Right atrium auricular region (tissue), 2 donors: ENCODE results near the gene CAST. TPM values are rescaled to one million over a fixed set of nuclear protein-coding genes. Genes with fewer than 3 reads are reported as not detected.

Experiments
- DNase-seq: peaks from one replicate; pipeline ENCODE4 v3.0.0-alpha.2; 2019; ENCODE audit warnings: low spot score
- H3K27ac ChIP-seq, 2 donors: fragments of 200-600 bp; sonication (generic); 1 replicate in 1 of 2; 2 replicates in 1 of 2; pipeline ENCODE4 v1.5.1; 2016 to 2019
- H3K27me3 ChIP-seq, 2 donors: fragments of 200-600 bp; sonication (generic); one replicate each; pipeline versions ENCODE4 v1.5.1 to v1.6.0; 2017 to 2019
- H3K36me3 ChIP-seq: fragments of 200-600 bp; sonication (generic); one replicate; pipeline ENCODE4 v1.5.1; 2016
- H3K4me1 ChIP-seq, 2 donors: fragments of 200-600 bp; sonication (generic); one replicate each; pipeline versions ENCODE4 v1.5.1 to v1.6.0; 2017 to 2019
- H3K4me3 ChIP-seq, 2 donors: fragments of 200-600 bp; sonication (generic); 1 replicate in 1 of 2; 2 replicates in 1 of 2; pipeline ENCODE4 v1.5.1; 2017 to 2019; ENCODE audit warnings: mild to moderate bottlenecking in 1 of 2, moderate library complexity in 1 of 2
- H3K9me3 ChIP-seq, 2 donors: fragments of 200-600 bp; sonication (generic); one replicate each; pipeline ENCODE4 v1.5.1; 2019
- CTCF ChIP-seq, 2 donors: fragments of 200-600 bp; sonication (generic); IDR thresholded peaks; one replicate each; pipeline ENCODE4 v1.5.1; 2019; ENCODE audit warnings: antibody characterized with exemption in 2 of 2
- total RNA-seq, 2 donors: library from RNA; depleted of rRNA; stranded (reverse); fragments of >200 nt; gene quantifications; one replicate each; pipeline ENCODE4 v1.1.0, GENCODE V29; 2016

The CAST gene
- total RNA-seq, 2 donors from 2014 or later: 439 to 631 TPM

GRCh38 chr5:96726802-96727201 is 64.6 kb downstream of the CAST start:
- peaks cover 0 to 35% of the 10 kb centered on the region in 2 donors for H3K4me1 ChIP-seq
- TF ChIP-seq CTCF (IDR thresholded peaks at IDR 0.05): no peak
- H3K4me3 ChIP-seq: no peak overlapping the region
- no peaks in the 10 kb centered on the region for H3K9me3 ChIP-seq
- DNase-seq: no peak
- H3K36me3 ChIP-seq: peaks cover 43% of the 10 kb centered on the region
- no peaks in the 10 kb centered on the region for H3K27me3 ChIP-seq
- peak overlapping the region; percentile 71 to 98 for H3K27ac ChIP-seq

GRCh38 chr5:96729156-96729555 is 67.0 kb downstream of the CAST start:
- peaks cover 36% of the 10 kb centered on the region for H3K36me3 ChIP-seq
- no peak for DNase-seq
- H3K4me3 ChIP-seq: no peak overlapping the region
- H3K4me1 ChIP-seq: peaks cover 0 to 34% of the 10 kb centered on the region in 2 donors
- TF ChIP-seq CTCF (IDR thresholded peaks at IDR 0.05): peak in 1 of 2 donors; percentile 44
- H3K27ac ChIP-seq: peak overlapping the region; percentile 71 to 98
- H3K27me3 ChIP-seq: no peaks in the 10 kb centered on the region
- H3K9me3 ChIP-seq: no peaks in the 10 kb centered on the region

GRCh38 chr5:96730586-96730985 is 68.4 kb downstream of the CAST start:
- no peaks in the 10 kb centered on the region for H3K27me3 ChIP-seq
- no peaks in the 10 kb centered on the region for H3K9me3 ChIP-seq
- H3K27ac ChIP-seq: peak overlapping the region; percentile 31 to 71
- DNase-seq: no peak
- H3K36me3 ChIP-seq: peaks cover 30% of the 10 kb centered on the region
- TF ChIP-seq CTCF (IDR thresholded peaks at IDR 0.05): no peak
- no peak overlapping the region for H3K4me3 ChIP-seq
- H3K4me1 ChIP-seq: peaks cover 0 to 37% of the 10 kb centered on the region in 2 donors

GRCh38 chr5:96733771-96734500 is 71.8 kb downstream of the CAST start:
- Histone ChIP-seq H3K27me3 (no peaks in the 10 kb centered on the region), H3K9me3 (no peaks in the 10 kb centered on the region), H3K36me3 (peaks cover 37% of the 10 kb centered on the region), H3K4me1 (peaks cover 0 to 26% of the 10 kb centered on the region in 2 donors), H3K27ac (no peak overlapping the region), H3K4me3 (no peak overlapping the region)
- no peak for DNase-seq
- no peak for TF ChIP-seq CTCF (IDR thresholded peaks at IDR 0.05)

- H3K36me3 ChIP-seq: peaks cover 35% of the 10 kb centered on the region
- peaks cover 0 to 26% of the 10 kb centered on the region in 2 donors for H3K4me1 ChIP-seq
- no peaks in the 10 kb centered on the region for H3K9me3 ChIP-seq
- no peak for DNase-seq
- H3K4me3 ChIP-seq: no peak overlapping the region
- H3K27me3 ChIP-seq: no peaks in the 10 kb centered on the region
- no peak for TF ChIP-seq CTCF (IDR thresholded peaks at IDR 0.05)
- H3K27ac ChIP-seq: peak overlapping the region; percentile 6 to 20
Measured at GRCh38 chr5:96734871-96735325, 72.7 kb downstream of the CAST start.
